Tibial artery (tissue), 4 donors: ENCODE measurements around the gene SPINK14.

ENCODE experiments used
- DNase-seq, 2 donors: peaks; one replicate each; pipeline ENCODE4 v3.0.0-alpha.2; 2019
- H3K27ac ChIP-seq, 2 donors: fragments of 200-600 bp; sonication (generic) in 1 of 2; 1 replicate in 1 of 2; 2 replicates in 1 of 2; pipeline ENCODE4 v1.5.1; 2018 to 2019; ENCODE audit warnings: mild to moderate bottlenecking in 1 of 2
- H3K27me3 ChIP-seq, 2 donors: fragments of 200-600 bp; sonication (generic) in 1 of 2; one replicate each; pipeline versions ENCODE4 v1.5.1 to v1.6.0; 2016 to 2019
- H3K36me3 ChIP-seq, 3 donors: fragments of 200-600 bp; sonication (generic) in 2 of 3; one replicate each; pipeline ENCODE4 v1.5.1; 2016 to 2019; ENCODE audit warnings: mild to moderate bottlenecking in 2 of 3
- H3K4me1 ChIP-seq, 4 donors: fragments of 200-600 bp; sonication (generic) in 2 of 4; 1 replicate in 3 of 4; 2 replicates in 1 of 4; pipeline ENCODE4 v1.5.1; 2016 to 2019
- H3K4me3 ChIP-seq, 2 donors: fragments of 200-600 bp; sonication (generic) in 1 of 2; 1 replicate in 1 of 2; 2 replicates in 1 of 2; pipeline ENCODE4 v1.5.1; 2018 to 2019; ENCODE audit warnings: mild to moderate bottlenecking in 2 of 2
- H3K9me3 ChIP-seq, 3 donors: fragments of 200-600 bp; sonication (generic) in 1 of 3; one replicate each; pipeline ENCODE4 v1.5.1; 2016 to 2019
- intact Hi-C: fragments of 100-400 bp; cut with DNase I; formaldehyde crosslinking; loops from one replicate; pipeline ENCODE4 v1.15.0; 2023; ENCODE audit warnings: low total_unique reads
- TF ChIP-seq, protein P1 (sequence below), 2 experiments: fragments of 200-600 bp in 1 of 2; fragments of 450-650 bp in 1 of 2; IDR thresholded peaks; one replicate each; pipeline ENCODE4 v1.5.1; 2017 to 2019; ENCODE audit warnings: antibody characterized with exemption in 2 of 2, mild to moderate bottlenecking in 1 of 2, moderate library complexity in 1 of 2

The SPINK14 gene

GRCh38 chr5:148176480-148176879 is 8.1 kb downstream of the SPINK14 start:
- Histone ChIP-seq H3K36me3 (no peaks in the 10 kb centered on the region), H3K9me3 (no peaks in the 10 kb centered on the region), H3K27ac (no peak overlapping the region), H3K4me3 (no peak overlapping the region), H3K4me1 (no peaks in the 10 kb centered on the region), H3K27me3 (no peaks in the 10 kb centered on the region)
- DNase-seq, result no peak
- intact Hi-C loops, result no loop called here
- TF ChIP-seq, protein P1, sequence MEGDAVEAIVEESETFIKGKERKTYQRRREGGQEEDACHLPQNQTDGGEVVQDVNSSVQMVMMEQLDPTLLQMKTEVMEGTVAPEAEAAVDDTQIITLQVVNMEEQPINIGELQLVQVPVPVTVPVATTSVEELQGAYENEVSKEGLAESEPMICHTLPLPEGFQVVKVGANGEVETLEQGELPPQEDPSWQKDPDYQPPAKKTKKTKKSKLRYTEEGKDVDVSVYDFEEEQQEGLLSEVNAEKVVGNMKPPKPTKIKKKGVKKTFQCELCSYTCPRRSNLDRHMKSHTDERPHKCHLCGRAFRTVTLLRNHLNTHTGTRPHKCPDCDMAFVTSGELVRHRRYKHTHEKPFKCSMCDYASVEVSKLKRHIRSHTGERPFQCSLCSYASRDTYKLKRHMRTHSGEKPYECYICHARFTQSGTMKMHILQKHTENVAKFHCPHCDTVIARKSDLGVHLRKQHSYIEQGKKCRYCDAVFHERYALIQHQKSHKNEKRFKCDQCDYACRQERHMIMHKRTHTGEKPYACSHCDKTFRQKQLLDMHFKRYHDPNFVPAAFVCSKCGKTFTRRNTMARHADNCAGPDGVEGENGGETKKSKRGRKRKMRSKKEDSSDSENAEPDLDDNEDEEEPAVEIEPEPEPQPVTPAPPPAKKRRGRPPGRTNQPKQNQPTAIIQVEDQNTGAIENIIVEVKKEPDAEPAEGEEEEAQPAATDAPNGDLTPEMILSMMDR (IDR thresholded peaks at IDR 0.05), result no peak

GRCh38 chr5:148177207-148177606 is 8.9 kb downstream of the SPINK14 start:
- TF ChIP-seq, protein P1 (IDR thresholded peaks at IDR 0.05), result no peak
- intact Hi-C loops, result no loop called here
- Histone ChIP-seq H3K36me3 (no peaks in the 10 kb centered on the region), H3K27ac (no peak overlapping the region), H3K27me3 (no peaks in the 10 kb centered on the region), H3K4me3 (no peak overlapping the region), H3K9me3 (no peaks in the 10 kb centered on the region), H3K4me1 (no peaks in the 10 kb centered on the region)
- DNase-seq, result no peak

- no peaks in the 10 kb centered on the region for H3K27me3 ChIP-seq
- TF ChIP-seq, protein P1 (IDR thresholded peaks at IDR 0.05), result peak; percentile 51 to 55
- intact Hi-C loops, result no loop called here
- no peak for DNase-seq
- H3K4me3 ChIP-seq, result no peak overlapping the region
- no peaks in the 10 kb centered on the region for H3K9me3 ChIP-seq
- no peaks in the 10 kb centered on the region for H3K4me1 ChIP-seq
- no peaks in the 10 kb centered on the region for H3K36me3 ChIP-seq
- no peak overlapping the region for H3K27ac ChIP-seq
Observed at GRCh38 chr5:148179234-148179824, 11.0 kb downstream of the SPINK14 start.

DNA sequence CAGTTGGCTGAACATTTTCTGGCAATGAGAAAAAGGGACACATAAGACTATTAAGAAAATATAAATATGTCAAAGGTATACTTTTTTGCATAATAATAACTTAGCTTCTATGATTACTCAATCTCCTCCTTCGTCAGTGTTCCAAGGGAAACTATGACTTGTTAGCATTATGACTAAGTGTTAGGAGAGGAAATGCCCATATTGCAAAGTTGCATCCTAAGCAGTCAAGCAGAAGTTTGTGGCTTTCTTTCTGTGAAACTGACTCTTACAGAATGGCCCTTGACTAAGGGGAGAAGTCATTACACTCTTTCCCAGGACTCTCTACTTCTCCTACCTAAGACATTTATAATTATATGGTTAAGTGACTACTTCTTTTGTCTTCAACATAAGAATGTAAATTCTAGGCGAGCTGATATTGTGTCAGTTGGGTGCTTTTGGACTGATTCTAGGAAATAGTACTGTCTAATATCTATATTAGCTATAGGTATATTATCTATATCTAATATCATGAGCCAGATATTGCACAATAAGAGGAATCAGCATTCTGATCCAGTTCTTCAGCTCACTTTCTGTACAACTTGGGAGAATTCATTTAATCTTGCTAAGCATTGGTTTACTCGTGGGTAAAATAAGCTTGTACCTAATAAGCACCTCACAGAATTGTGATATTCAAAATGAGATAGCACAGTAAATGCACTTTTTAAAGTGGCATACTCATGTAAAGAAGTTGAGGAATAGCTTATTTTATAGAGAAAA is 18.1 kb downstream of the SPINK14 start:
- TF ChIP-seq, protein P1 (IDR thresholded peaks at IDR 0.05), result no peak
- Histone ChIP-seq H3K36me3 (no peaks in the 10 kb centered on the region), H3K27ac (no peak overlapping the region), H3K4me1 (no peaks in the 10 kb centered on the region), H3K27me3 (no peaks in the 10 kb centered on the region), H3K4me3 (no peak overlapping the region), H3K9me3 (no peaks in the 10 kb centered on the region)
- DNase-seq, result no peak
- intact Hi-C loops, result no loop called here

DNA sequence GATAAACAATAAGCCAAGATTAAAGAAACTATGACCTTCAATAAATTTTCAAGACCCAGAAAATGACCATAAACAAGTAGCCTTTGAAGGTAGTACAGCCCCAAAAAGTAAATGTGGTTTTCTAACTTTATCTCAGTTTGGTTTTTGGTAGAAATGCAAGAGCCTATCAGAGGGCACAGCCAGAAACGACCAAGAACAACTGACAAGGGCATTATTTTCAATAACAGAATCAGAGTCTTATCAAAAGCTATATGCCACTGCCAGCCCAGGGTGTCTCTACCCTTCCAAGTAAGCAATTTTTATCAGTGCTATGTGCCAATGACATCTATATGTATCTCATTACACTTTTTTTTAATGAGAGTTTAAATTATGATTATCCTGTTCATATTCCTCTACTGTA is 22.7 kb downstream of the SPINK14 start:
- intact Hi-C loops, result no loop called here
- Histone ChIP-seq H3K9me3 (no peaks in the 10 kb centered on the region), H3K27ac (no peak overlapping the region), H3K4me1 (no peaks in the 10 kb centered on the region), H3K27me3 (no peaks in the 10 kb centered on the region), H3K4me3 (no peak overlapping the region), H3K36me3 (no peaks in the 10 kb centered on the region)
- TF ChIP-seq, protein P1 (IDR thresholded peaks at IDR 0.05), result no peak
- no peak for DNase-seq
